ENCODE results near the gene SRSF5. TPM values are rescaled to one million over a fixed set of nuclear protein-coding genes. Genes with fewer than 3 reads are reported as not detected.
"Not testable (repeated sequence)": the region's sequence is repeated elsewhere in the genome, so short reads cannot be mapped to it uniquely, and the experiment has no call there.

Gene SRSF5
- total RNA-seq, 1 donor from 2014 or later: 279 TPM

- peak; percentile 53 for DNase-seq (ENCODE audit: extremely low spot score, unreplicated experiment)
- Mint-ChIP-seq H3K27ac (ENCODE audit: unreplicated experiment) (no peak overlapping the region), H3K36me3 (ENCODE audit: unreplicated experiment) (no peaks in the 10 kb centered on the region), H3K27me3 (ENCODE audit: unreplicated experiment) (peaks cover 32% of the 10 kb centered on the region), H3K4me1 (ENCODE audit: unreplicated experiment) (no peaks in the 10 kb centered on the region), H3K4me3 (ENCODE audit: unreplicated experiment) (no peak overlapping the region), H3K9me3 (ENCODE audit: unreplicated experiment) (no peaks in the 10 kb centered on the region)
- TF ChIP-seq CTCF (IDR thresholded peaks at IDR 0.05): no peak
Measured at GRCh38 chr14:69811868-69812252, 44.9 kb downstream of the SRSF5 start.

DNA sequence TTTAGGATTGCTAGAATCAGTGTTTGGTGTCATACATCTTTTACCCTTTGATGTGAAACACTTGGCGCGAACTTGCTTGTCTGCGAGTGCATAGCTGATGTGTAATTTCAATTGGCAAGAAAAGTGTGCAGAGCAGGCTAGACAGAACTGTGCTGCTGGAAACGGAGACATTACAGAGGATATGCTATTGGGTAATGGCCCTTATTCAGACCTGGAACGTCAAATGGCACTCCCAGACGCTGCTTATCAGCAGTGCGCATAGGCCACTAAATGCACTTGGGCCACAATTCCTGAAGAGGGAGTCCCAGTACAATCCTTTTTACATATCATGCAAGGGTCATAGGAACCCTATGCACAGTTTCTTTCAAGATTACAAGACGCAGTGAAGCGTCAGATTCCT is 45.8 kb downstream of the SRSF5 start:
- peak; percentile 53 for DNase-seq (ENCODE audit: extremely low spot score, unreplicated experiment)
- no peaks in the 10 kb centered on the region for H3K9me3 Mint-ChIP-seq (ENCODE audit: unreplicated experiment)
- H3K27ac Mint-ChIP-seq (ENCODE audit: unreplicated experiment): no peak overlapping the region
- no peaks in the 10 kb centered on the region for H3K36me3 Mint-ChIP-seq (ENCODE audit: unreplicated experiment)
- TF ChIP-seq CTCF (IDR thresholded peaks at IDR 0.05): no peak
- no peaks in the 10 kb centered on the region for H3K4me1 Mint-ChIP-seq (ENCODE audit: unreplicated experiment)
- H3K27me3 Mint-ChIP-seq (ENCODE audit: unreplicated experiment): peaks cover 29% of the 10 kb centered on the region
- H3K4me3 Mint-ChIP-seq (ENCODE audit: unreplicated experiment): no peak overlapping the region

- not testable (repeated sequence) for H3K36me3 Mint-ChIP-seq (ENCODE audit: unreplicated experiment); H3K27ac Mint-ChIP-seq (ENCODE audit: unreplicated experiment); H3K9me3 Mint-ChIP-seq (ENCODE audit: unreplicated experiment); H3K4me1 Mint-ChIP-seq (ENCODE audit: unreplicated experiment); H3K4me3 Mint-ChIP-seq (ENCODE audit: unreplicated experiment)
- DNase-seq (ENCODE audit: extremely low spot score, unreplicated experiment): peak; percentile 77
- H3K27me3 Mint-ChIP-seq (ENCODE audit: unreplicated experiment): peaks cover 25% of the 10 kb centered on the region
Measured at GRCh38 chr14:69813346-69813745, 46.4 kb downstream of the SRSF5 start.

- H3K9me3 Mint-ChIP-seq (ENCODE audit: unreplicated experiment): no peaks in the 10 kb centered on the region
- no peak overlapping the region for H3K27ac Mint-ChIP-seq (ENCODE audit: unreplicated experiment)
- H3K4me1 Mint-ChIP-seq (ENCODE audit: unreplicated experiment): peaks cover 1% of the 10 kb centered on the region
- TF ChIP-seq CTCF (IDR thresholded peaks at IDR 0.05): no peak
- peaks cover 26% of the 10 kb centered on the region for H3K27me3 Mint-ChIP-seq (ENCODE audit: unreplicated experiment)
- H3K36me3 Mint-ChIP-seq (ENCODE audit: unreplicated experiment): no peaks in the 10 kb centered on the region
- no peak for DNase-seq (ENCODE audit: extremely low spot score, unreplicated experiment)
- H3K4me3 Mint-ChIP-seq (ENCODE audit: unreplicated experiment): no peak overlapping the region
Measured at GRCh38 chr14:69814397-69814796, 47.5 kb downstream of the SRSF5 start.

GRCh38 chr14:69815556-69815955 is 48.6 kb downstream of the SRSF5 start:
- peaks cover 31% of the 10 kb centered on the region for H3K27me3 Mint-ChIP-seq (ENCODE audit: unreplicated experiment)
- no peak overlapping the region for H3K27ac Mint-ChIP-seq (ENCODE audit: unreplicated experiment)
- DNase-seq (ENCODE audit: extremely low spot score, unreplicated experiment): peak; percentile 36
- peaks cover 1% of the 10 kb centered on the region for H3K4me1 Mint-ChIP-seq (ENCODE audit: unreplicated experiment)
- H3K9me3 Mint-ChIP-seq (ENCODE audit: unreplicated experiment): no peaks in the 10 kb centered on the region
- no peak overlapping the region for H3K4me3 Mint-ChIP-seq (ENCODE audit: unreplicated experiment)
- no peaks in the 10 kb centered on the region for H3K36me3 Mint-ChIP-seq (ENCODE audit: unreplicated experiment)
- no peak for TF ChIP-seq CTCF (IDR thresholded peaks at IDR 0.05)

GRCh38 chr14:69816216-69816615 is 49.3 kb downstream of the SRSF5 start:
- DNase-seq (ENCODE audit: extremely low spot score, unreplicated experiment): no peak
- Mint-ChIP-seq H3K4me3 (ENCODE audit: unreplicated experiment) (no peak overlapping the region), H3K27ac (ENCODE audit: unreplicated experiment) (no peak overlapping the region), H3K27me3 (ENCODE audit: unreplicated experiment) (peaks cover 32% of the 10 kb centered on the region), H3K4me1 (ENCODE audit: unreplicated experiment) (peaks cover 1% of the 10 kb centered on the region), H3K9me3 (ENCODE audit: unreplicated experiment) (no peaks in the 10 kb centered on the region), H3K36me3 (ENCODE audit: unreplicated experiment) (no peaks in the 10 kb centered on the region)
- no peak for TF ChIP-seq CTCF (IDR thresholded peaks at IDR 0.05)

Data from osteocyte (in vitro differentiated cells).